ENCODE data around the gene RAMP3.
A peak's percentile ranks its signal among the peaks of the same experiment; 100 is the strongest.
"Not testable (repeated sequence)": the region's sequence is repeated elsewhere in the genome, so short reads cannot be mapped to it uniquely, and the experiment has no call there.

Gene RAMP3

DNA sequence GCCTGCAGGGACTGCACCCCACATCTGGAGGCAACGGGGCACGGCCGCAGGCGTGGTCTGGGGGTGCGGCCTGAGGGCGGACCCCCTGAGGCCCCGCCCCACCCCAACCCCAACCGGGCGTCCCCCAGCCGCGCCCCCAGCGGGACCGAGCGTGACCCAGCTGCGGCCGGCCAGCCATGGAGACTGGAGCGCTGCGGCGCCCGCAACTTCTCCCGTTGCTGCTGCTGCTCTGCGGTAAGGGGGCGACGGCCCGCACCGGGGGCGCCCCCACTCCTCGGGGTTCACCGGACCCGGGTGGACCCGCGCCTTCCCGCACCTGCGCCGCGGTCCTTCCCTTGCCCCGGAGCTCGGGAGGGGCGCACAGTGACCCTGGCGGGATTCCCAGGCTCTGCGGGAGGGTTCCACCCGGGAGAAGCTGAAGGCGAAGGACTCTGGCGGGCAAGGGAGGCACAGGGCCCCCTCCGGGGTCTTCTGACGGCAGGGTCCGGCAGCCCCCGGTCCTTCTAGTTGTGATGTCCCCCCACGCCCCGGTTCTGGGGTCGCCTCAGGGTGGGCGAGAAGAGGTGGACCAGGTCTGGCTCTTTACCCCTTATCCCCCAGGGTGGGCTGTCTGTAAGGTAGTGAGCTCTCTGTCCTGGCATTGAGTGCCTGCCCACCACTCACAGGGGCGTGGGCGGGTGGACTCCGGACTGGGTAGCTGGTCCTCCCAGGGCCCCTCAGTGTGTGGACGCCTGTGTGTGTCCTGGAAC is at the start of gene RAMP3:
TSS of gene RAMP3 (plus strand) at position 139 of the 749 bp plus-strand sequence. CDS start at position 177, 38 bp downstream.
- Histone ChIP-seq H4K20me1 (ENCODE audit: insufficient read depth) (no peaks in the 10 kb centered on the region), H3K36me3 (ENCODE audit: insufficient read depth) (no peaks in the 10 kb centered on the region), H3K27ac (no peak within 1 kb of the TSS), H3K9ac (no peak within 1 kb of the TSS), H2AFZ (ENCODE audit: low read depth) (no peak within 1 kb of the TSS), H3K27me3 (ENCODE audit: insufficient read depth, low read depth) (no peaks in the 10 kb centered on the region), H3K4me2 (no peak within 1 kb of the TSS), H3K4me1 (ENCODE audit: low read depth, poor library complexity, severe bottlenecking) (peaks cover 3% of the 10 kb centered on the region), H3K79me2 (ENCODE audit: insufficient read depth, low read depth) (no peaks in the 10 kb centered on the region), H3K4me3 (IDR thresholded peaks at IDR 0.05; ENCODE audit: insufficient read depth, low read depth, low read length) (no peak within 1 kb of the TSS)
- TF ChIP-seq, protein P1, sequence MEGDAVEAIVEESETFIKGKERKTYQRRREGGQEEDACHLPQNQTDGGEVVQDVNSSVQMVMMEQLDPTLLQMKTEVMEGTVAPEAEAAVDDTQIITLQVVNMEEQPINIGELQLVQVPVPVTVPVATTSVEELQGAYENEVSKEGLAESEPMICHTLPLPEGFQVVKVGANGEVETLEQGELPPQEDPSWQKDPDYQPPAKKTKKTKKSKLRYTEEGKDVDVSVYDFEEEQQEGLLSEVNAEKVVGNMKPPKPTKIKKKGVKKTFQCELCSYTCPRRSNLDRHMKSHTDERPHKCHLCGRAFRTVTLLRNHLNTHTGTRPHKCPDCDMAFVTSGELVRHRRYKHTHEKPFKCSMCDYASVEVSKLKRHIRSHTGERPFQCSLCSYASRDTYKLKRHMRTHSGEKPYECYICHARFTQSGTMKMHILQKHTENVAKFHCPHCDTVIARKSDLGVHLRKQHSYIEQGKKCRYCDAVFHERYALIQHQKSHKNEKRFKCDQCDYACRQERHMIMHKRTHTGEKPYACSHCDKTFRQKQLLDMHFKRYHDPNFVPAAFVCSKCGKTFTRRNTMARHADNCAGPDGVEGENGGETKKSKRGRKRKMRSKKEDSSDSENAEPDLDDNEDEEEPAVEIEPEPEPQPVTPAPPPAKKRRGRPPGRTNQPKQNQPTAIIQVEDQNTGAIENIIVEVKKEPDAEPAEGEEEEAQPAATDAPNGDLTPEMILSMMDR (conservative IDR thresholded peaks at IDR 0.05; ENCODE audit: low read depth, low read length) = no peak

- no peak overlapping the region for H3K4me3 ChIP-seq (IDR thresholded peaks at IDR 0.05; ENCODE audit: insufficient read depth, low read depth, low read length)
- H3K4me2 ChIP-seq = peak overlapping the region; percentile 10; the same call in 1 of the 2 replicates
- H3K27me3 ChIP-seq (ENCODE audit: insufficient read depth, low read depth) = no peaks in the 10 kb centered on the region
- peaks cover 36% of the 10 kb centered on the region for H3K4me1 ChIP-seq (ENCODE audit: low read depth, poor library complexity, severe bottlenecking)
- TF ChIP-seq, protein P1 (conservative IDR thresholded peaks at IDR 0.05; ENCODE audit: low read depth, low read length) = no peak
- H3K9ac ChIP-seq = no peak overlapping the region
- peaks cover 9% of the 10 kb centered on the region; the same call in 1 of the 2 replicates for H3K36me3 ChIP-seq (ENCODE audit: insufficient read depth)
- peaks cover 58% of the 10 kb centered on the region for H3K79me2 ChIP-seq (ENCODE audit: insufficient read depth, low read depth)
- H2AFZ ChIP-seq (ENCODE audit: low read depth) = no peak overlapping the region
- H3K27ac ChIP-seq = no peak overlapping the region
- H4K20me1 ChIP-seq (ENCODE audit: insufficient read depth) = peaks cover 20% of the 10 kb centered on the region; the same call in 1 of the 2 replicates
Observed at GRCh38 chr7:45108863-45109262, 48.7 kb upstream of the RAMP3 start.

DNA sequence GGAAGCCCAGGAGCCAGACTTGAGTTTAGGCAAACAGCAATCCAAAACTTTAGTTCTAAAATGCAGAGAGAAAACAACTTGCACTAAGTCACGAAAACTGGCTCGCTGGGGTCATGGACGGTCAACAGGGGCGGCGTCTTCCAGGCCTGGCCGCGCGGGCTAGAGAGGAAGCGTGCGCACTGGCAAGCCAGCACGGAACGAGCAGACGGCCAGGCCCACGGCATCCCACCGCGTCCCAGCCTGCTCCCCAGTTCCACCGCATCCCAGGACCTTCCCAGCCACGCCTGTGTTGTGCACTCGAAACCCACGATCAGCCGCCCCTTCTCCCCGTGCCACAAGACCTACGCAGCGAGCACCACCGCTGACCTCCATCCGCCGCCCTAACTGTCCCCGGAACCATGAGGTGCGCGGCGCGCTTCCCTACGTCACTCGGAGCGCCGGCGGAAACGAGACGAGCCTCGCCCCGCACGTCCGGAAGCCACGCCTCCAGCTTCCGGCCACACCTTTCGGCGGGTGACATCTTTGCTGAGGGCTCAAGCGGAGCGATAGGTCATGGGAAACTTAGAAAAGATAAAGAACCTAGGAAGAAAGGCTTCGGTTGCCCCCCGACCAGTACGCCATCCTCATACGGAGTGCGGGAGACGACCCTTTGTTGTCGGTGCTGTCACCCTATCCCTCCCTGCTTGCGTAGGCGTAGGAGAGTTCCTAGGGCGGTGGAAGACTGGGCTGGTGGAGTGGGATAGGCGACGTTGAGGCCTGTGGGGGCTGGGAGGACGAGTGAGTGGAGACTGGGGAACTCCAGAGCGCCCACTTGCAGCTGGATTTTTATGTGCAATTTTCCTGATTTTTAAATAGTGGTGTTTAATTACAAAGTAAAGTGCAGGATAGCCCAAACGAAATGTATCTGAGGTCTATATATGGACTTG is 46.0 kb upstream of the RAMP3 start, which contains the start of gene TBRG4:
TSS of gene TBRG4 (minus strand) at position 400 of the 926 bp plus-strand sequence. CDS start 2,460 bp downstream, outside the sequence.
- no peaks in the 10 kb centered on the region for H3K27me3 ChIP-seq (ENCODE audit: insufficient read depth, low read depth)
- H3K9ac ChIP-seq = peak within 1 kb of the TSS; percentile 92
- peaks cover 47% of the 10 kb centered on the region for H3K79me2 ChIP-seq (ENCODE audit: insufficient read depth, low read depth)
- H3K36me3 ChIP-seq (ENCODE audit: insufficient read depth) = peaks cover 4% of the 10 kb centered on the region; the same call in 1 of the 2 replicates
- H3K4me3 ChIP-seq (IDR thresholded peaks at IDR 0.05; ENCODE audit: insufficient read depth, low read depth, low read length) = no peak within 1 kb of the TSS
- peak within 1 kb of the TSS; percentile 75 for H3K27ac ChIP-seq
- TF ChIP-seq, protein P1 (conservative IDR thresholded peaks at IDR 0.05; ENCODE audit: low read depth, low read length) = peak; percentile 51; the same call in 1 of the 2 replicates
- H4K20me1 ChIP-seq (ENCODE audit: insufficient read depth) = peaks cover 12% of the 10 kb centered on the region; the same call in 1 of the 2 replicates
- H2AFZ ChIP-seq (ENCODE audit: low read depth) = peak within 1 kb of the TSS; percentile 41
- H3K4me1 ChIP-seq (ENCODE audit: low read depth, poor library complexity, severe bottlenecking) = peaks cover 36% of the 10 kb centered on the region
- peak within 1 kb of the TSS; percentile 74 for H3K4me2 ChIP-seq

DNA sequence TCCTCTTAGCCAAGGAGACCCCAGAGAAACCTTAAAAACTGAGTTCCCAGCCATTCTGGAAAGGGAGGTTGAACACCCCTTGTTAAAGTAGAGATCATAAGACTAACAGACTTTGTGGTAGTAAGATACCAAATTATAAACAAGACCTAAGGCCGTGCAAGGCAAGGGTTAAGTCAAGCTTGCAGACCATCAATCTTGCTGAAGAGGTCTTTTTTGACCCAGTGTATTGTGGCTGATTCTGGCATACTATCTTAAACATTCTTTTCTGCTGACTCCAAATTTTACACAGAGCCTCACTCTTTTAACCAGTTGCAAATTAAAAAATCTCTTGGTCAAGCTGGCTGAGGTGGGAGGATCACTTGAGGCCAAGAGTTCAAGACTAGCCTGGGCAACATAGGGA is 44.9 kb upstream of the RAMP3 start:
- Histone ChIP-seq H3K4me2 (peak overlapping the region; percentile 48; the same call in 1 of the 2 replicates), H3K4me1 (ENCODE audit: low read depth, poor library complexity, severe bottlenecking) (peaks cover 36% of the 10 kb centered on the region), H3K27me3 (ENCODE audit: insufficient read depth, low read depth) (no peaks in the 10 kb centered on the region), H3K27ac (no peak overlapping the region), H3K4me3 (IDR thresholded peaks at IDR 0.05; ENCODE audit: insufficient read depth, low read depth, low read length) (no peak overlapping the region), H4K20me1 (ENCODE audit: insufficient read depth) (peaks cover 5% of the 10 kb centered on the region; the same call in 1 of the 2 replicates), H3K9ac (no peak overlapping the region), H2AFZ (ENCODE audit: low read depth) (no peak overlapping the region), H3K36me3 (ENCODE audit: insufficient read depth) (peaks cover 1% of the 10 kb centered on the region; the same call in 1 of the 2 replicates), H3K79me2 (ENCODE audit: insufficient read depth, low read depth) (peaks cover 38% of the 10 kb centered on the region)
- TF ChIP-seq, protein P1 (conservative IDR thresholded peaks at IDR 0.05; ENCODE audit: low read depth, low read length) = no peak

DNA sequence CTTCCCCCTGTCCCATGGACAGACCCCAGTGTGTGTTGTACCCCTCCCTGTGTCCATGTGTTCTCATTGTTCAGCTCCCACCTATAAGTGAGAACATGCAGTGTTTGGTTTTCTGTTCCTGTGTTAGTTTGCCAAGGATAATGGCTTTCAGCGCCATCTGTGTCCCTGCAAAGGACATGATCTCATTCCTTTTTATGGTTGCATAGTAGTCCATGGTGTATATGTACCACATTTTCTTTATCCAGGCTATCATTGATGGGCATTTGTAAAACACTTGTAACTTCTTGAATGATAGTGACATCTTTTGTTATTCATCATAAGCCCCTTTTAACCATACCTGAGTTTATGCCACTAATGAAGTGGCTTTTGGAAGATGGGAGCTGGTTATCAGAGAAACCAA is 43.3 kb upstream of the RAMP3 start:
- not testable (repeated sequence) for H3K27ac ChIP-seq; H3K4me3 ChIP-seq (IDR thresholded peaks at IDR 0.05; ENCODE audit: insufficient read depth, low read depth, low read length); H3K27me3 ChIP-seq (ENCODE audit: insufficient read depth, low read depth); H2AFZ ChIP-seq (ENCODE audit: low read depth); H3K4me2 ChIP-seq; H3K36me3 ChIP-seq (ENCODE audit: insufficient read depth); H4K20me1 ChIP-seq (ENCODE audit: insufficient read depth); H3K9ac ChIP-seq
- Histone ChIP-seq H3K4me1 (ENCODE audit: low read depth, poor library complexity, severe bottlenecking) (peaks cover 25% of the 10 kb centered on the region), H3K79me2 (ENCODE audit: insufficient read depth, low read depth) (peaks cover 22% of the 10 kb centered on the region)
